K562 (cell line): ENCODE measurements around the gene ATF4. TPM values are rescaled to one million over a fixed set of nuclear protein-coding genes. Genes with fewer than 3 reads are reported as not detected.

Source experiments
- ATAC-seq: fragments of 200-7000 bp; cut with Tn5 transposase; 3 replicates; pipeline ENCODE4 v1.9.1; 2020; ENCODE audit warnings: moderate library complexity
- BruUV-seq: library from RNA; stranded (reverse); fragments of 400-500 nt; replicated peaks from 2 replicates; lab custom pipeline; 2021; lab: Mats Ljungman, UMichigan
- CTCF ChIA-PET: fragments of 300-600 bp; formaldehyde crosslinking; extraction: SDS; loops from one replicate; lab custom pipeline; 2021; ENCODE audit warnings: low intra/inter-chr PET ratio; lab: Yijun Ruan, JAX
- POLR2A ChIA-PET: fragments of 300-600, 350-650 bp; sonication (Branson Sonifier 250); formaldehyde crosslinking; extraction: SDS; loops from one replicate; lab custom pipeline; 2021; ENCODE audit warnings: antibody characterized with exemption, inconsistent platforms; lab: Yijun Ruan, JAX
- DNase-seq, 4 experiments: peaks; one replicate each; pipeline versions ENCODE4 v3.0.0 to v3.0.0-alpha.2; 2011 to 2018; ENCODE audit warnings: low spot score in 3 of 4, mixed read lengths in 3 of 4; ENCODE audit errors: extremely low read depth in 1 of 4
- FAIRE-seq: peaks from 2 replicates; lab custom pipeline; 2011; peaks lifted over from hg19 to GRCh38; lab: Jason Lieb, UNC
- H2AFZ ChIP-seq: 2 replicates; pipeline ENCODE4 v1.6.0; 2011; ENCODE audit warnings: low read depth, low read length, control low read depth, inconsistent platforms
- H3K27ac ChIP-seq: fragments of 200-600 bp; 3 replicates; pipeline ENCODE4 v1.8.0; 2011; ENCODE audit warnings: low read depth, mild to moderate bottlenecking, control low read depth, inconsistent platforms, low read length, moderate library complexity, mixed read lengths; ENCODE audit errors: extremely low read depth
- H3K27me3 ChIP-seq, 2 experiments: fragments of 300-600 bp in 1 of 2; 2 replicates in 1 of 2; 3 replicates in 1 of 2; pipeline versions ENCODE4 v1.6.0 to v1.8.0; 2011; ENCODE audit warnings: inconsistent platforms in 2 of 2, low read length in 2 of 2, mild to moderate bottlenecking in 1 of 2, mixed read lengths in 1 of 2, moderate library complexity in 1 of 2; ENCODE audit not compliant: control insufficient read depth in 2 of 2, insufficient read depth in 2 of 2
- H3K36me3 ChIP-seq: fragments of 300-600 bp; 3 replicates; pipeline ENCODE4 v1.8.0; 2011; ENCODE audit warnings: mild to moderate bottlenecking, low read length, inconsistent platforms; ENCODE audit not compliant: control insufficient read depth, insufficient read depth
- H3K4me1 ChIP-seq, 2 experiments: fragments of 200-600 bp in 1 of 2; replicated peaks in 1 of 2; 2 replicates in 1 of 2; 3 replicates in 1 of 2; pipeline versions ENCODE4 v1.5.1 to v1.8.0; 2011; ENCODE audit warnings: inconsistent platforms in 2 of 2, low read length in 2 of 2, mild to moderate bottlenecking in 1 of 2, mixed read lengths in 1 of 2, moderate library complexity in 1 of 2; ENCODE audit not compliant: control insufficient read depth in 2 of 2, insufficient read depth in 2 of 2
- H3K4me2 ChIP-seq: 2 replicates; pipeline ENCODE4 v1.6.1; 2011; ENCODE audit warnings: low read length, control low read depth, inconsistent platforms, mixed read lengths; ENCODE audit not compliant: insufficient read depth
- H3K4me3 ChIP-seq: fragments of 200-600 bp; sonication (generic), shearing (Covaris generic); 2 replicates; pipeline ENCODE4 v1.5.1; 2016; ENCODE audit warnings: control low read depth, inconsistent platforms
- H3K79me2 ChIP-seq: fragments of 200-600 bp; 3 replicates; pipeline ENCODE4 v1.8.0; 2011; ENCODE audit warnings: low read length, inconsistent platforms; ENCODE audit not compliant: control insufficient read depth, insufficient read depth
- H3K9ac ChIP-seq, 2 experiments: 2 replicates each; pipeline versions ENCODE4 v1.6.0 to v1.6.1; 2011; ENCODE audit warnings: low read depth in 2 of 2, low read length in 2 of 2, control low read depth in 1 of 2, inconsistent platforms in 1 of 2, mild to moderate bottlenecking in 1 of 2, mixed read lengths in 1 of 2; ENCODE audit not compliant: insufficient read depth in 1 of 2
- H3K9me1 ChIP-seq: one replicate; pipeline ENCODE4 v1.6.0; 2011; ENCODE audit warnings: inconsistent platforms, mild to moderate bottlenecking, low read length, moderate library complexity; ENCODE audit not compliant: control insufficient read depth, insufficient read depth
- H3K9me3 ChIP-seq: replicated peaks from 2 replicates; pipeline ENCODE4 v1.5.1; 2011; ENCODE audit warnings: low read depth, low read length, inconsistent platforms; ENCODE audit not compliant: control insufficient read depth, insufficient read depth
- H4K20me1 ChIP-seq: replicated peaks from 2 replicates; pipeline ENCODE4 v1.6.1; 2011; ENCODE audit warnings: low read length, inconsistent platforms, mixed read lengths; ENCODE audit not compliant: control insufficient read depth, insufficient read depth
- BCOR ChIP-seq: fragments of 450-650 bp; IDR thresholded peaks from 2 replicates; pipeline ENCODE4 v1.6.1; 2016
- CHD1 ChIP-seq: fragments of 200-600 bp; sonication (generic); IDR thresholded peaks from one replicate; pipeline ENCODE4 v1.6.1; 2012; ENCODE audit warnings: mild to moderate bottlenecking, moderate library complexity, low read length, inconsistent platforms
- CXXC5 ChIP-seq: fragments of 250-450 bp; sonication (Bioruptor Pico); IDR thresholded peaks from 2 replicates; pipeline ENCODE4 v1.8.0; 2022; ENCODE audit warnings: inconsistent platforms, mild to moderate bottlenecking, moderate library complexity
- ESRRB ChIP-seq: fragments of 250-450 bp; sonication (Bioruptor Pico); IDR thresholded peaks from 2 replicates; pipeline ENCODE4 v1.5.0; 2020; ENCODE audit warnings: mild to moderate bottlenecking, moderate library complexity, borderline replicate concordance
- HDAC2 ChIP-seq: fragments of 450-650 bp; IDR thresholded peaks from 2 replicates; pipeline ENCODE4 v1.6.1; 2016; ENCODE audit warnings: mild to moderate bottlenecking
- HDAC8 ChIP-seq: fragments of 450-650 bp; IDR thresholded peaks from 2 replicates; pipeline ENCODE4 v1.6.1; 2016; ENCODE audit warnings: mild to moderate bottlenecking, missing genetic modification characterization, moderate library complexity, missing compliant biosample characterization
- KAT8 ChIP-seq: fragments of 450-650 bp; IDR thresholded peaks from 2 replicates; pipeline ENCODE4 v1.6.1; 2016; ENCODE audit warnings: low read depth, mild to moderate bottlenecking
- KDM1A ChIP-seq, 2 experiments: fragments of 450-650 bp; IDR thresholded peaks; 2 replicates each; pipeline ENCODE4 v1.6.1; 2016; ENCODE audit warnings: mild to moderate bottlenecking in 2 of 2
- KLF13 ChIP-seq: fragments of 450-650 bp; IDR thresholded peaks from 2 replicates; pipeline ENCODE4 v1.6.1; 2016; ENCODE audit warnings: missing genetic modification characterization, low read depth, mild to moderate bottlenecking, missing compliant biosample characterization, moderate library complexity, borderline replicate concordance
- KLF16 ChIP-seq: IDR thresholded peaks from 2 replicates; pipeline ENCODE4 v1.6.1; 2016; ENCODE audit warnings: antibody characterized with exemption
- MEIS2 ChIP-seq: fragments of 450-650 bp; IDR thresholded peaks from 2 replicates; pipeline ENCODE4 v1.6.1; 2014; ENCODE audit warnings: mild to moderate bottlenecking; ENCODE audit not compliant: partially characterized antibody
- NFXL1 ChIP-seq: fragments of 450-650 bp; formaldehyde crosslinking; IDR thresholded peaks from 2 replicates; pipeline ENCODE4 v1.4.0; 2021; ENCODE audit warnings: mild to moderate bottlenecking
- PBX2 ChIP-seq, 2 experiments: IDR thresholded peaks in 1 of 2; conservative IDR thresholded peaks in 1 of 2; 2 replicates each; pipeline ENCODE4 v1.6.1; 2016; ENCODE audit warnings: low read depth in 2 of 2, mild to moderate bottlenecking in 1 of 2, missing compliant biosample characterization in 1 of 2, missing genetic modification characterization in 1 of 2, moderate library complexity in 1 of 2
- PHF21A ChIP-seq: fragments of 450-650 bp; IDR thresholded peaks from 2 replicates; pipeline ENCODE4 v1.6.1; 2017; ENCODE audit warnings: low read depth, borderline replicate concordance
- RBM25 ChIP-seq: fragments of 200-400 bp; formaldehyde crosslinking; IDR thresholded peaks from 2 replicates; pipeline ENCODE4 v1.6.1; 2018; ENCODE audit warnings: low read length, low read depth, moderate library complexity; ENCODE audit not compliant: severe bottlenecking
- ZBTB8A ChIP-seq: fragments of 450-650 bp; IDR thresholded peaks from 2 replicates; pipeline ENCODE4 v1.6.1; 2018; ENCODE audit warnings: mild to moderate bottlenecking, moderate library complexity; ENCODE audit not compliant: partially characterized antibody
- ZKSCAN1 ChIP-seq: fragments of 150-350 bp; IDR thresholded peaks from 2 replicates; pipeline ENCODE4 v1.6.1; 2016; ENCODE audit warnings: low read depth, low read length
- ZNF511 ChIP-seq: sonication (generic); formaldehyde crosslinking; IDR thresholded peaks from 2 replicates; pipeline ENCODE4 v1.8.0; 2022; ENCODE audit warnings: mild to moderate bottlenecking, missing genetic modification reagents
- ZNF551 ChIP-seq: fragments of 250-450 bp; sonication (Bioruptor Pico); IDR thresholded peaks from 2 replicates; pipeline ENCODE4 v1.5.0; 2021; ENCODE audit warnings: mild to moderate bottlenecking, moderate library complexity
- ZNF785 ChIP-seq: fragments of 250-450 bp; sonication (Bioruptor Pico); IDR thresholded peaks from 2 replicates; pipeline ENCODE4 v1.4.0; 2020; ENCODE audit warnings: mild to moderate bottlenecking
- WGBS: fragments of 100-300 bp; shearing (Covaris generic); methylation state at CpG from one replicate; pipeline ENCODE4 v1.1.6; 2016; ENCODE audit warnings: low coverage, mixed read lengths; ENCODE audit not compliant: insufficient coverage; ENCODE audit errors: missing lambda C conversion rate; 5-methylcytosine and 5-hydroxymethylcytosine counted together
- in situ Hi-C: fragments of 300-500 bp; cut with MboI; formaldehyde crosslinking; loops from 4 replicates; pipeline ENCODE4 v1.15.0; 2018; ENCODE audit warnings: inconsistent platforms, mixed read lengths
- intact Hi-C: fragments of 100-400 bp; cut with micrococcal nuclease; formaldehyde crosslinking; loops from 2 replicates; pipeline ENCODE4 v1.14.2; 2022
- polyA plus RNA-seq, 8 experiments: library from polyadenylated mRNA; depleted of rRNA in 4 of 8; stranded (reverse) in 5 of 8; unstranded in 3 of 8; fragments of >200 nt; fragmentation: Nextera tagmentation in 2 of 8; fragmentation: Illumina TruSeq in 1 of 8; extraction: Ambion mirVana in 2 of 8; extraction: Trizol in 1 of 8; gene quantifications; 2 replicates each; pipeline versions ENCODE4 v1.2.1 to v1.2.3, GENCODE V29; 2011 to 2014; ENCODE audit warnings: inconsistent platforms in 1 of 8, missing spikeins in 1 of 8
- total RNA-seq, 7 experiments: library from RNA; depleted of rRNA in 6 of 7; stranded (reverse); fragments of >200 nt in 6 of 7; fragmentation: Illumina TruSeq in 2 of 7; extraction: Trizol in 2 of 7; gene quantifications; 2 replicates each; pipeline versions ENCODE4 v1.2.1 to v1.2.3, GENCODE V29; 2011 to 2021; ENCODE audit warnings: low replicate concordance in 1 of 7

The ATF4 gene
- total and polyA plus RNA-seq, 9 of the 15 experiments (the other 6 are each of a cell fraction or from before 2014, with no cell fraction given): 93.1 to 723 (median 355) TPM

- TF ChIP-seq HDAC8 (tag): no peak
- TF ChIP-seq ESRRB (CRISPR knock-in tag): no peak
- TF ChIP-seq KAT8: no peak
- TF ChIP-seq ZKSCAN1: peak; percentile 61; the same call in 1 of the 2 replicates
- TF ChIP-seq MEIS2: peak; percentile 46
- TF ChIP-seq, all 486 proteins: peak for 2
Observed at GRCh38 chr22:39568278-39568981, 48.1 kb downstream of the ATF4 start (continued).

GRCh38 chr22:39569066-39569465 lies 48.7 kb downstream of the ATF4 start:
- no peaks in the 10 kb centered on the region for H3K27me3 ChIP-seq
- no peak for ATAC-seq
- H3K4me2 ChIP-seq: no peak overlapping the region
- no peak for FAIRE-seq
- peaks cover 0 to 31% of the 10 kb centered on the region in 2 experiments; a peak in 3 of 5 replicates for H3K4me1 ChIP-seq
- POLR2A ChIA-PET: no interaction called here
- no peaks in the 10 kb centered on the region for H3K9me1 ChIP-seq
- no peaks in the 10 kb centered on the region for H4K20me1 ChIP-seq
- in situ Hi-C loops (no loop called here), intact Hi-C loops (no loop called here)
- no peak overlapping the region for H3K27ac ChIP-seq
- no peak for DNase-seq
- no TSS peak for BruUV-seq
- CTCF ChIA-PET: no interaction called here
- H3K36me3 ChIP-seq: no peaks in the 10 kb centered on the region
- H3K4me3 ChIP-seq: no peak overlapping the region
- 75% methylated on average over 5 of the region's 7 CpGs for WGBS
- H3K9ac ChIP-seq: no peak overlapping the region
- no peaks in the 10 kb centered on the region for H3K79me2 ChIP-seq
- H3K9me3 ChIP-seq: no peaks in the 10 kb centered on the region
- no peak overlapping the region for H2AFZ ChIP-seq
- peak; percentile 27 to 38; a peak in 2 of 4 replicates for TF ChIP-seq KDM1A (IDR thresholded peaks at IDR 0.05)
- TF ChIP-seq BCOR: peak; percentile 72
- TF ChIP-seq KLF13 (tag): no peak
- TF ChIP-seq NFXL1 (CRISPR knock-in tag): no peak
- no peak for TF ChIP-seq CHD1
- TF ChIP-seq ZNF551 (CRISPR knock-in tag): no peak
- no peak for TF ChIP-seq ZBTB8A
- 0 out of 2 replicates have a peak, but pooled peaks have one; percentile 29 for TF ChIP-seq HDAC2
- no peak for TF ChIP-seq KLF16
- no peak for TF ChIP-seq PHF21A
- TF ChIP-seq RBM25: peak; percentile 87
- no peak for TF ChIP-seq ZNF511 (CRISPR knock-in tag)
- no peak for TF ChIP-seq CXXC5 (CRISPR knock-in tag)
- no peak for TF ChIP-seq ZNF785 (CRISPR knock-in tag)
- TF ChIP-seq PBX2 (CRISPR knock-in tag; IDR thresholded peaks at IDR 0.05; ENCODE audit: low read depth): no peak
- no peak for TF ChIP-seq PBX2 (tag; conservative IDR thresholded peaks at IDR 0.05; ENCODE audit: low read depth)
